ENCODE measurements around the gene AGPS. TPM values are rescaled to one million over a fixed set of nuclear protein-coding genes. Genes with fewer than 3 reads are reported as not detected.
A peak's percentile ranks its signal among the peaks of the same experiment; 100 is the strongest.

AGPS gene
- 33.1 and 46.8 TPM in 2 replicates for total RNA-seq (ENCODE audit: low replicate concordance)

DNA sequence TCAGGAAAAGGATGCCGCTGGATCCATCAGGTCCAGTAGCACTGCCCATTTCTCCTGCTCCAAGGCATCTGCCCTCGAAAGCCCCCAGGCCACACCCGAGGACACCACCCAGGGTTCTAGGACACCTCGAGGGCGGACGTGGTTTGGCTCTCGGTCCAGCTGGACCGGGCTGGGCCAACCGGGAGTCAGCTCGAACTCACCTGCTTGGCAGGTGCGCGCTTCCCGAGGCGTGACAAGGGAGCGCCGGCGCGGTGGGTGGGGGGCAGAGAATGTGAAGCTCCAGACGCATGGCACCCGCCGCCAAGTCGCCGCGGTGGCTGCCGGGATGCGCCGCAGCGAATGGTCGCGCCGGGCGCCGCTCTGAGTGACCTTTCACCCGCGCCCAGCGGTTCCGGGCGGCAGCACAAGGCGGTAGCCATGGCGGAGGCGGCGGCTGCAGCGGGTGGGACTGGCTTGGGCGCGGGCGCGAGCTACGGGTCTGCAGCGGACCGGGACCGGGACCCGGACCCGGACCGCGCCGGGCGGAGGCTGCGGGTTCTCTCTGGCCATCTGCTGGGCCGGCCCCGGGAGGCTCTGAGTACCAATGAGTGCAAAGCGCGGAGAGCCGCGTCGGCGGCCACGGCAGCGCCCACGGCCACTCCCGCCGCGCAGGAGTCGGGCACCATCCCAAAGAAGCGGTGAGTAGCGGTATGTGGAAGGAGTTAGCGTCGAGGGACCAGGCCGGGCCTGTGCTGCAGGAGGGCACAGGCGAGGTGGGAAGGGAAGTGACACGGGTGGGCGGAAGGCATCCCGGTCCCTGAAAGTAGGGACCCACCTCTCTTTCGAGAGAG is at the start of gene AGPS:
TSS of gene AGPS (plus strand) at position 401 of the 830 bp plus-strand sequence. CDS start at position 418, 17 bp downstream.
- DNase-seq (ENCODE audit: low read depth), result peak; percentile 65
- TF ChIP-seq, protein P1, sequence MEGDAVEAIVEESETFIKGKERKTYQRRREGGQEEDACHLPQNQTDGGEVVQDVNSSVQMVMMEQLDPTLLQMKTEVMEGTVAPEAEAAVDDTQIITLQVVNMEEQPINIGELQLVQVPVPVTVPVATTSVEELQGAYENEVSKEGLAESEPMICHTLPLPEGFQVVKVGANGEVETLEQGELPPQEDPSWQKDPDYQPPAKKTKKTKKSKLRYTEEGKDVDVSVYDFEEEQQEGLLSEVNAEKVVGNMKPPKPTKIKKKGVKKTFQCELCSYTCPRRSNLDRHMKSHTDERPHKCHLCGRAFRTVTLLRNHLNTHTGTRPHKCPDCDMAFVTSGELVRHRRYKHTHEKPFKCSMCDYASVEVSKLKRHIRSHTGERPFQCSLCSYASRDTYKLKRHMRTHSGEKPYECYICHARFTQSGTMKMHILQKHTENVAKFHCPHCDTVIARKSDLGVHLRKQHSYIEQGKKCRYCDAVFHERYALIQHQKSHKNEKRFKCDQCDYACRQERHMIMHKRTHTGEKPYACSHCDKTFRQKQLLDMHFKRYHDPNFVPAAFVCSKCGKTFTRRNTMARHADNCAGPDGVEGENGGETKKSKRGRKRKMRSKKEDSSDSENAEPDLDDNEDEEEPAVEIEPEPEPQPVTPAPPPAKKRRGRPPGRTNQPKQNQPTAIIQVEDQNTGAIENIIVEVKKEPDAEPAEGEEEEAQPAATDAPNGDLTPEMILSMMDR (IDR thresholded peaks at IDR 0.05; ENCODE audit: insufficient read depth, low read length), result peak; percentile 24
- peak within 1 kb of the TSS; percentile 85 for H3K4me3 ChIP-seq (ENCODE audit: low read depth, low read length)

DNA sequence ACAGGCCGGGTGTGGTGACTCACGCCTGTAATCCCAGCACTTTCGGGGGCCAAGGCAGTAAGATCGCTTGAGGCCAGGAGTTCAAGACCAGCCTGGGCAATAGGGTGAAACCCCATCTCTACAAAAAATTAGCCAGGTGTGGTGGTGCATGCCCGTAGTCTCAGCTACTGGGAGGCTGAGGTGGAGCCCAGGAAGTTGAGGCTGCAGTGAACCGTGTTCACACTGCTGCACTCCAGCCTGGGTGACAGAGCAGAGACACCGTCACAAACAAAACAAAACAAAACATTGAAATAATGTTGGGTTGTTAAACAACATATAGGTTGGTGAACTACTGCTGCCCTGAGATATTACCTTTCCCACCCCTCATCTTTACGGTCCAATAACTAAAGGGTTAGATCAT is 48.8 kb upstream of the AGPS start:
- TF ChIP-seq, protein P1 (IDR thresholded peaks at IDR 0.05; ENCODE audit: insufficient read depth, low read length), result no peak
- no peak overlapping the region for H3K4me3 ChIP-seq (ENCODE audit: low read depth, low read length)
- DNase-seq (ENCODE audit: low read depth), result no peak

DNA sequence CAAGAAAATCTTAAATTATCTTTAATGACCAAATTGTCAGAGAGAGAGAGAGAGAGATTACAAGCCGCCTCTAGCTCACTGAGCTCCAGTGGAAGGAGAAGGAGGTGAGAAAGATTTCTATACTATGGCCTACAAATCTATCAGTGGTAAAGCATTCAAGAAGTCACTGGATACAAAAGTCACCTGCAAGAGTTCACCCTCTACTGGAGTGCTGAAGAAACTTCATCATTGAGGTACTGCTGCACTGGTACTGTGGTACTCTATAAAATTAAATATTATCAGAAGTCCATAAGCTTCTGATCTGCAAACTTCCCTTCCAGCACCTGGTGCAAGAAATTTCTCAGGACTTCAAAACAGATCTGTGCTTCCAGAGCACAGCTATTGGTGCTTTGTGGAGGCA is 48.3 kb upstream of the AGPS start:
- TF ChIP-seq, protein P1 (IDR thresholded peaks at IDR 0.05; ENCODE audit: insufficient read depth, low read length), result no peak
- no peak overlapping the region for H3K4me3 ChIP-seq (ENCODE audit: low read depth, low read length)
- no peak for DNase-seq (ENCODE audit: low read depth)

DNA sequence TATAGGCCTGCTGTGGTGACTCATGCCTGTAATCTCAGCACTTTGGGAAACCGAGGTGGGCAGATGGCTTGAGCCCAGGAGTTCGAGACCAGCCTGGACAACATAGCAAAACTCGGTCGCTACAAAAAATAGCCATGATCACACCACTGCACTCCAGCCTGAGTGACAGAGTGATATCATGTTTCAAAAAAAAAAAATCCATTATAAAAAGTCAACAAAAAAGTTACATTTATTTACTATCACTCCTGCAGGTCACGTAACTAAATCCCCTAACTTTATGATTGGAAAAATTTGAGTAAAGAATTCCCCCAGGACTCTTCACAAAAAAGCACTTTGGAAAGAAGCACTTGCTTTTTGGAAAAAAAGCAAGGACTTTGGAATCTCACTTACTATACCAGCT is 46.4 kb upstream of the AGPS start:
- no peak overlapping the region for H3K4me3 ChIP-seq (ENCODE audit: low read depth, low read length)
- DNase-seq (ENCODE audit: low read depth), result no peak
- TF ChIP-seq, protein P1 (IDR thresholded peaks at IDR 0.05; ENCODE audit: insufficient read depth, low read length), result no peak

DNA sequence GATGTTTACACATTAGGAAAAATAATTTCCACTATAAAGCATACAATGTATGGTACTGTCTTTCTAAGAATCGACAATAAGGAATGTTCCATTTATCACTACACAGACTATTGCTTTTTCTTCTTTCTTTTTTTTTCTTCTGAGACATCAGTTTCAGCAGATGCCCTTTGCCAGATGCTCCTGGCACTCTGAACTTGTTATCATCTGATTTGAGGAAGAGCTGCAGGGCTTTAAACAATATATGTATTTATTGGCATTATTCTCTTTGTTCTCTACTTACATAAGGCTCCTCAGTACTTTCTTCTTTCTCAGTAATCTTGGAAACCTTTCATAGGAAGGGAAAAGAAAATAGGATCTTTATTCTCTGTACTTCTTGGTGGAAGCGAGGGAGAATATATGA is 45.0 kb upstream of the AGPS start:
- no peak for DNase-seq (ENCODE audit: low read depth)
- H3K4me3 ChIP-seq (ENCODE audit: low read depth, low read length), result no peak overlapping the region
- TF ChIP-seq, protein P1 (IDR thresholded peaks at IDR 0.05; ENCODE audit: insufficient read depth, low read length), result no peak

DNA sequence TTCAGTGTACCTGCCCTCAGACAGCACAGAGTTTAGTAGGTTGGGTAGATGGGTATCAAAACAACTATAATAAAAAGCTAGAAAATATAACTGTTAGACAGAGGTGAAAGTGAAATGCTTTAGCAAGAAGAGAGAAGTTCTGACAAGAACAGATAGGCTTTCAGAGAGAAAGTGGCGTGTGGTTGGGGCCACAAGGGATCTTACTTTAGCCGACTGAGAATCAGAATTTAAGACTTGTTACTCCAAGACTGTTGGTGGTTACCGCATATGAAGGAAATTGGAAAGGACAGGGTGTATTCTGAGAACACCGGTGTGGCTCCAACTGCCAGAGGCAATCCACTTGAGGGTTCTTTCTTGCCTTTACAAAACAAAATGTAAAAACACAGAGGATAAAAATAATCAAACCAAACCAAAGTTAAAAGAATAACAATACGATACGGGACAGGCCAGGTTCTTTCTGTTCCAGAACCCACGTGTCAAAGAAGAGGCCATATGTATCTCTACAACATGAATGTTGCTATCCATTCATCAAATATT is 44.4 kb upstream of the AGPS start:
- TF ChIP-seq, protein P1 (IDR thresholded peaks at IDR 0.05; ENCODE audit: insufficient read depth, low read length), result no peak
- DNase-seq (ENCODE audit: low read depth), result no peak
- no peak overlapping the region for H3K4me3 ChIP-seq (ENCODE audit: low read depth, low read length)

Measured in fibroblast of the aortic adventitia (primary cell).